GM12878 (cell line): Measurements from ENCODE around the gene ENDOG. TPM values are rescaled to one million over a fixed set of nuclear protein-coding genes. Genes with fewer than 3 reads are reported as not detected.
A peak's percentile ranks its signal among the peaks of the same experiment; 100 is the strongest.

ENCODE experiments used
- ATAC-seq: fragments of 200-7000 bp; cut with Tn5 transposase; 3 replicates; pipeline ENCODE4 v1.9.1; 2020; ENCODE audit warnings: mild to moderate bottlenecking, moderate library complexity
- BruUV-seq: library from RNA; stranded (reverse); fragments of 400-500 nt; replicated peaks from 2 replicates; lab custom pipeline; 2021; lab: Mats Ljungman, UMichigan
- CTCF ChIA-PET: fragments of 300-600 bp; sonication (Branson Sonifier 250); formaldehyde crosslinking; extraction: SDS; loops from one replicate; lab custom pipeline; 2021; ENCODE audit warnings: inconsistent platforms; lab: Yijun Ruan, JAX
- POLR2A ChIA-PET: fragments of 350-600 bp; formaldehyde crosslinking; extraction: SDS; loops from one replicate; lab custom pipeline; 2021; ENCODE audit warnings: inconsistent platforms; lab: Charles Lee
- RAD21 ChIA-PET: fragments of 300-600 bp; sonication (Branson Sonifier 250); formaldehyde crosslinking; loops from one replicate; lab custom pipeline; 2023; ENCODE audit warnings: antibody characterized with exemption; ENCODE audit not compliant: unreplicated experiment; lab: Charles Lee
- SMC1A ChIA-PET: fragments of 300-600 bp; sonication (Branson Sonifier 250); formaldehyde crosslinking; loops from one replicate; lab custom pipeline; 2023; ENCODE audit not compliant: unreplicated experiment, uncharacterized antibody; lab: Charles Lee
- DNase-seq: peaks from one replicate; pipeline ENCODE4 v3.0.0-alpha.2; 2011; ENCODE audit warnings: low read depth, low spot score
- FAIRE-seq: peaks from 3 replicates; lab custom pipeline; 2011; peaks lifted over from hg19 to GRCh38; lab: Jason Lieb, UNC
- H2AFZ ChIP-seq: 2 replicates; pipeline ENCODE4 v1.6.0; 2011; ENCODE audit warnings: low read depth, low read length, control low read depth; ENCODE audit not compliant: control insufficient read depth
- H3K27ac ChIP-seq: 2 replicates; pipeline ENCODE4 v1.5.1; 2011; ENCODE audit warnings: control low read depth; ENCODE audit not compliant: control insufficient read depth, insufficient read depth
- H3K27me3 ChIP-seq, 2 experiments: replicated peaks in 1 of 2; 2 replicates each; pipeline versions ENCODE4 v1.6.0 to v1.6.1; 2011; ENCODE audit warnings: low read length in 1 of 2; ENCODE audit not compliant: control insufficient read depth in 2 of 2, insufficient read depth in 2 of 2
- H3K36me3 ChIP-seq, 2 experiments: 2 replicates each; pipeline ENCODE4 v1.5.1; 2011; ENCODE audit warnings: low read length in 1 of 2; ENCODE audit not compliant: control insufficient read depth in 2 of 2, insufficient read depth in 2 of 2
- H3K4me1 ChIP-seq: 2 replicates; pipeline ENCODE4 v1.6.1; 2011; ENCODE audit warnings: mild to moderate bottlenecking, low read length, moderate library complexity, mixed read lengths; ENCODE audit not compliant: control insufficient read depth, insufficient read depth
- H3K4me2 ChIP-seq: 2 replicates; pipeline ENCODE4 v1.6.0; 2011; ENCODE audit warnings: control low read depth; ENCODE audit not compliant: control insufficient read depth, insufficient read depth
- H3K4me3 ChIP-seq: fragments of 200-600 bp; sonication (generic); 2 replicates; pipeline ENCODE4 v1.5.1; 2016
- H3K79me2 ChIP-seq: 2 replicates; pipeline ENCODE4 v1.6.0; 2011; ENCODE audit warnings: low read length; ENCODE audit not compliant: control insufficient read depth, insufficient read depth
- H3K9ac ChIP-seq: 2 replicates; pipeline ENCODE4 v1.8.0; 2011; ENCODE audit warnings: low read length, control low read depth, mixed read lengths; ENCODE audit not compliant: control insufficient read depth, insufficient read depth
- H3K9me3 ChIP-seq: replicated peaks from 3 replicates; pipeline ENCODE4 v1.5.1; 2011; ENCODE audit warnings: mild to moderate bottlenecking, low read length; ENCODE audit not compliant: control insufficient read depth, insufficient read depth
- H4K20me1 ChIP-seq: 2 replicates; pipeline ENCODE4 v1.6.0; 2011; ENCODE audit not compliant: control insufficient read depth, insufficient read depth
- EED ChIP-seq: sonication (generic); IDR thresholded peaks from 2 replicates; pipeline ENCODE4 v1.6.1; 2016; ENCODE audit warnings: antibody characterized with exemption, low read depth
- ELK1 ChIP-seq: IDR thresholded peaks from 2 replicates; pipeline ENCODE4 v1.6.1; 2012; ENCODE audit warnings: low read depth, low read length, improper control_type of control experiment
- FOS ChIP-seq: IDR thresholded peaks from 3 replicates; pipeline ENCODE4 v1.6.1; 2011; ENCODE audit warnings: borderline replicate concordance; ENCODE audit not compliant: insufficient read length; ENCODE audit errors: extremely low read depth
- FOXM1 ChIP-seq: IDR thresholded peaks from 2 replicates; pipeline ENCODE4 v1.6.1; 2012; ENCODE audit warnings: low read depth, mild to moderate bottlenecking, inconsistent platforms, low read length, moderate library complexity
- IKZF1 ChIP-seq: fragments of 450-650 bp; conservative IDR thresholded peaks from 2 replicates; pipeline ENCODE4 v1.6.1; 2017; ENCODE audit warnings: antibody characterized with exemption, mild to moderate bottlenecking
- MYB ChIP-seq: fragments of 150-350 bp; IDR thresholded peaks from 2 replicates; pipeline ENCODE4 v1.6.1; 2014; ENCODE audit warnings: mild to moderate bottlenecking, low read depth, low read length, borderline replicate concordance
- SIX5 ChIP-seq: IDR thresholded peaks from 2 replicates; pipeline ENCODE4 v1.6.1; 2011; ENCODE audit warnings: mild to moderate bottlenecking, low read depth, low read length, moderate library complexity; ENCODE audit not compliant: severe bottlenecking
- SUPT20H ChIP-seq: IDR thresholded peaks from 2 replicates; pipeline ENCODE4 v1.6.1; 2011; ENCODE audit warnings: low read depth, mild to moderate bottlenecking, low read length, moderate library complexity, borderline replicate concordance; ENCODE audit not compliant: control insufficient read depth
- WGBS: methylation state at CpG from one replicate; pipeline ENCODE4 v1.1.6; 2016; ENCODE audit warnings: low lambda C conversion rate; ENCODE audit not compliant: insufficient replicate concordance, insufficient coverage; ENCODE audit errors: missing lambda C conversion rate; 5-methylcytosine and 5-hydroxymethylcytosine counted together
- in situ Hi-C: fragments of 300-500 bp; cut with MboI; formaldehyde crosslinking; loops from 9 replicates; pipeline ENCODE4 v1.14.3; 2018; ENCODE audit warnings: mixed read lengths
- intact Hi-C: fragments of 100-400 bp; cut with micrococcal nuclease; formaldehyde crosslinking; loops from one replicate; pipeline ENCODE4 v1.14.2; 2022; ENCODE audit not compliant: unreplicated experiment
- polyA plus RNA-seq, 11 experiments: library from polyadenylated mRNA; depleted of rRNA in 4 of 11; unstranded in 6 of 11; stranded (reverse) in 5 of 11; fragments of >200 nt; fragmentation: Nextera tagmentation in 4 of 11; fragmentation: Illumina TruSeq in 1 of 11; extraction: Ambion mirVana in 4 of 11; extraction: Trizol in 1 of 11; gene quantifications; 1 replicate in 1 of 11; 2 replicates in 10 of 11; pipeline versions ENCODE4 v1.2.1 to v1.2.3, GENCODE V29; 2011 to 2016; ENCODE audit warnings: inconsistent platforms in 2 of 11, missing spikeins in 2 of 11, low read depth in 1 of 11
- total RNA-seq, 4 experiments: library from RNA; depleted of rRNA in 3 of 4; stranded (reverse); fragments of >200 nt in 3 of 4; fragmentation: Illumina TruSeq in 1 of 4; extraction: Trizol in 1 of 4; gene quantifications; 2 replicates each; pipeline versions ENCODE4 v1.2.1 to v1.2.3, GENCODE V29; 2013 to 2021
- TF ChIP-seq, protein P1 (sequence below): fragments of 450-650 bp; IDR thresholded peaks from 2 replicates; pipeline ENCODE4 v1.6.1; 2018; ENCODE audit warnings: borderline replicate concordance, mild to moderate bottlenecking; ENCODE audit not compliant: partially characterized antibody

ENDOG gene
- total and polyA plus RNA-seq, 10 of the 15 experiments (the other 5 are each of a cell fraction or from before 2014, with no cell fraction given): 0.84 to 29.2 (median 9.0) TPM

- in situ Hi-C loops: no loop called here
- no peak for DNase-seq
- RAD21 ChIA-PET: interaction anchor here (1.0 to 1.4 kb wide), 4 partner anchors 11 to 199 kb away, joined by 3 to 12 read pairs (median 4); partner anchors contain the start of genes ENDOG and SH3GLB2
- no peaks in the 10 kb centered on the region for H4K20me1 ChIP-seq
- H3K36me3 ChIP-seq: peaks cover 12 to 19% of the 10 kb centered on the region in 2 experiments
- TSS peak; percentile 59 for BruUV-seq
- peak; percentile 20 for ATAC-seq
- H2AFZ ChIP-seq: peak overlapping the region; percentile 85
- peaks cover 14% of the 10 kb centered on the region for H3K79me2 ChIP-seq
- intact Hi-C loops: no loop called here
- H3K27me3 ChIP-seq: no peaks in the 10 kb centered on the region
- WGBS: 32% methylated on average over 18 of the region's 18 CpGs
- H3K9me3 ChIP-seq: no peaks in the 10 kb centered on the region
- H3K4me2 ChIP-seq: peak overlapping the region; percentile 80
- peak overlapping the region; percentile 89 for H3K9ac ChIP-seq
- POLR2A ChIA-PET: interaction anchor here (1.0 to 1.8 kb wide), 5 partner anchors 10 to 144 kb away, joined by 3 to 15 read pairs (median 4); partner anchors contain the start of gene ENDOG
- CTCF ChIA-PET: interaction anchor here (0.5 to 2.9 kb wide), 9 partner anchors 9 to 185 kb away, joined by 3 to 29 read pairs (median 3); partner anchors contain the start of gene ENDOG
- H3K4me3 ChIP-seq: peak overlapping the region; percentile 92
- no peak for TF ChIP-seq EED
- no peak for TF ChIP-seq MYB
- no peak for TF ChIP-seq IKZF1
- no peak for TF ChIP-seq FOS
- no peak for TF ChIP-seq FOXM1
- TF ChIP-seq SIX5: no peak
- TF ChIP-seq, protein P1, sequence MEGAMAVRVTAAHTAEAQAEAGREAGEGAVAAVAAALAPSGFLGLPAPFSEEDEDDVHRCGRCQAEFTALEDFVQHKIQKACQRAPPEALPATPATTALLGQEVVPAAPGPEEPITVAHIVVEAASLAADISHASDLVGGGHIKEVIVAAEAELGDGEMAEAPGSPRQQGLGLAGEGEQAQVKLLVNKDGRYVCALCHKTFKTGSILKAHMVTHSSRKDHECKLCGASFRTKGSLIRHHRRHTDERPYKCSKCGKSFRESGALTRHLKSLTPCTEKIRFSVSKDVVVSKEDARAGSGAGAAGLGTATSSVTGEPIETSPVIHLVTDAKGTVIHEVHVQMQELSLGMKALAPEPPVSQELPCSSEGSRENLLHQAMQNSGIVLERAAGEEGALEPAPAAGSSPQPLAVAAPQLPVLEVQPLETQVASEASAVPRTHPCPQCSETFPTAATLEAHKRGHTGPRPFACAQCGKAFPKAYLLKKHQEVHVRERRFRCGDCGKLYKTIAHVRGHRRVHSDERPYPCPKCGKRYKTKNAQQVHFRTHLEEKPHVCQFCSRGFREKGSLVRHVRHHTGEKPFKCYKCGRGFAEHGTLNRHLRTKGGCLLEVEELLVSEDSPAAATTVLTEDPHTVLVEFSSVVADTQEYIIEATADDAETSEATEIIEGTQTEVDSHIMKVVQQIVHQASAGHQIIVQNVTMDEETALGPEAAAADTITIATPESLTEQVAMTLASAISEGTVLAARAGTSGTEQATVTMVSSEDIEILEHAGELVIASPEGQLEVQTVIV: no peak
- no peak for TF ChIP-seq SUPT20H
- no peak for TF ChIP-seq ELK1
- H3K4me1 ChIP-seq: peaks cover 7% of the 10 kb centered on the region; the same call in 1 of the 2 replicates
- no peak for FAIRE-seq
- SMC1A ChIA-PET: interaction anchor here (1.3 kb wide), 2 partner anchors 11 kb away, joined by 6 to 8 read pairs; partner anchors contain the start of gene ENDOG
- H3K27ac ChIP-seq: peak overlapping the region; percentile 72
Measured at GRCh38 chr9:128828719-128829452, 10.6 kb downstream of the ENDOG start.
